DMS53 treated with DMSO at 0.1 percent for 48 hours (cell line): ENCODE measurements around the gene CHST12.

Experiments used
- DNase-seq: peaks from one replicate; lab custom pipeline; 2025; ENCODE audit not compliant: unreplicated experiment; lab: John Stamatoyannopoulos, UW

Gene CHST12

GRCh38 chr7:2403014-2403717 lies at the start of gene CHST12:
Gene CHST12 (plus strand): TSS chr7:2403611. CDS start chr7:2432640, 29,029 bp downstream.
- peak; percentile 85 for DNase-seq

DNA sequence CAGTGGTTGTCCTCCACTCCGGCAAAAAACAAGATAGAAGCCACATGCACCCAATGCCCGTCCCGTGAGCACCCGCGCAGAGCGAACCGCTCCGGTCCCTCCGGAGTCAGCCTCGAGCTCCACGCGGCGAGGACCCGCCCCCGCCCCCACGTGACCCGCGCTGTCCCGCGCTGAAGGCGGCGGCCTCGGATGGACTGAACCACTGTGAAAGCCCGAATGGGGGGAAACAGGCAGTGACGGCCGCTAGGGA lies 49.5 kb upstream of the CHST12 start:
- peak; percentile 79 for DNase-seq

- DNase-seq: peak; percentile 87
These were observed 49.0 kb upstream of the CHST12 start, which contains the start of gene EIF3B for GRCh38 chr7:2354186-2354938. Gene EIF3B (plus strand): TSS chr7:2354827. CDS start chr7:2354922, 95 bp downstream.

GRCh38 chr7:2354939-2355704 lies 48.3 kb upstream of the CHST12 start:
- no peak for DNase-seq

GRCh38 chr7:2355705-2356008 lies 47.8 kb upstream of the CHST12 start:
- no peak for DNase-seq

GRCh38 chr7:2357165-2357564 lies 46.2 kb upstream of the CHST12 start:
- no peak for DNase-seq

DNA sequence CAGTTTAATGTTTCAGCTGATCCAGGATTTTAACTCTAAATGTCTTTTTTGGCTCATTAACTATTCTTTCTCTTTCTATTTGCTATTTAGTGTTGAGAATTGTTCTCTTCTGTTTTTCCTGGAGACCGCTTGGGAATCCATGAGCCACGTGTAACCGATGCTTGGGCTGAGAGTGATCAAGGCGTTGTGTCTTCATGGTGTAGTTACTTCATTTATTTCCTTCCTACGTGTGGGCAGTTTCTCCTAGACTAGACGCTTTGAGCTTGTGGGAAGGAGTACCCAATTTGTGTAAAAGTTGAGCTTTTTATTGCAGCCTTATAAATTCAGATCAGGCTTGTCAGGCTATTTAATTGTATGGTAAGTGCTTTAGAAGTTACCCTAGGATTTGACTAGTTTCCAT lies 45.8 kb upstream of the CHST12 start:
- no peak for DNase-seq

DNA sequence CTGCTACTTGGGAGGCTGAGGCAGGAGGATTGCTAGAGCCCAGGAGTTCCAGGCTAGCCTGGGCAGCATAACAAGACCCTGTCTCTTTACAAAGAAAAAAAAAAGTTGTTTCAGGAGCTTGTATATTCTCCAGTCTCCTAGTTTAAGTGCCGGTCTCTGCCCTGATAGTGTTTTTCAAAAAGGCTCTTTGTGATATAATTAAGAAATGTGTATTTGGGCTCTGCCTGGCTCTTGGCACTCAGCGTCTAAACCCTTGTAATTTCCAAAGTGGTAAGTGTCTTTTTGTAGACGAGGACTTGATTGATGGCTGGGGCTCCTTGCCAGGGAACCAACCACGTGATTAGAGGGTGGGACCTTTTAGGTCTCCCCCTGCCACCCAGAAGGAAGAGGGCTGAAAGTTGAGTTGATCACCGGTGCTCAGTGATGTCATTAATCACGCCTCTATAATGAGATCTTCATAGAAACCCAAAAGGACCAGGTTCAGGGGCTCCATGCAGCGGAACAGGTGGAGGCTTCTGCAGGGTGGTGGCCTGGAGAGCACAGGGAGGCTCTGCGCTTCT lies 44.4 kb upstream of the CHST12 start:
- no peak for DNase-seq

- DNase-seq: no peak
These were observed 43.8 kb upstream of the CHST12 start for GRCh38 chr7:2359610-2360009.

DNA sequence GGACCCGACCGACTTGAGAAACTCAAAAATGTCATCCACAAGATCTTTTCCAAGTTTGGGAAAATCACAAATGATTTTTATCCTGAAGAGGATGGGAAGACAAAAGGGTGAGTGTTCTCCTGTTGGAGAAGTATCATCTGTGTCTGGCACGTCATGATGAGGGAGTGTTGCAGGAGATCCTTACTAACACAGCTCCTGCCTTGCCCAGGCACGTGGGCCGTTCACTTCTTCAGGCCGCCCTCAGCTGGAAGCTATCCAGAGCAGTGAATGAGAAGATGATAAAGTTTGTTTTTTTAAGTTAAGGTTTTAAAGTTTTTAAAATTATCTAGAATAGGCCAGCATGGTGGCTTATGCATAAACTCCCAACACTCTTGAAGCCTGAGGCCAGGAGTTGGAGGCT lies 42.6 kb upstream of the CHST12 start:
- no peak for DNase-seq

DNA sequence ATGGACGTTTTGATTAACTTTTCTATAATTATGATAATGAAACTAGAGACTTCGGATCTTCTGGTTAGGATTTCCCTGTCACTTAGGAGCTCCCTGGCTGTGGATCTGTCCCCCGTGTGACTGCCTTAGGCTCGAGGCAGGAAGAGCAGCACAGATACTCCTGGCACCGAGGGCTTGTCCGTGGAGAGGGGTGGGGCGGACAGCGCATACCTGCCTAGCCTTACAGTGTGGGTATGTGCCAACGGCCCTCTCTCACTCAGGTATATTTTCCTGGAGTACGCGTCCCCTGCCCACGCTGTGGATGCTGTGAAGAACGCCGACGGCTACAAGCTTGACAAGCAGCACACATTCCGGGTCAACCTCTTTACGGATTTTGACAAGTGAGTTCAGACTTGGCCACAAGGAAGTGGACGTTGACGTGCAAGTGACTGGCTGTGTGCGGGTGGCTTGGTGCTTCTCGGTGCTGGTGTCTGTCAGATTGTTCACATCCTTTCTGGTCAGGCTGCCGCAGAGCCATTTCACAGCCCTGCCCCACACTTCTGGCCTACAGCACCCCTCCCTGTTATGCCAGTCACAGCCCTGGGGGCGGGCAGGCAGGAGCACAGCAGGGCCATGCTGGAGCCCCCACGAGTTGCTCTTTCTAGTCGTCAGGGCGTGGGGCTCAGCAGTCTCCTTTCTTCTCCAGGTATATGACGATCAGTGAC lies 40.9 kb upstream of the CHST12 start:
- DNase-seq: no peak

DNA sequence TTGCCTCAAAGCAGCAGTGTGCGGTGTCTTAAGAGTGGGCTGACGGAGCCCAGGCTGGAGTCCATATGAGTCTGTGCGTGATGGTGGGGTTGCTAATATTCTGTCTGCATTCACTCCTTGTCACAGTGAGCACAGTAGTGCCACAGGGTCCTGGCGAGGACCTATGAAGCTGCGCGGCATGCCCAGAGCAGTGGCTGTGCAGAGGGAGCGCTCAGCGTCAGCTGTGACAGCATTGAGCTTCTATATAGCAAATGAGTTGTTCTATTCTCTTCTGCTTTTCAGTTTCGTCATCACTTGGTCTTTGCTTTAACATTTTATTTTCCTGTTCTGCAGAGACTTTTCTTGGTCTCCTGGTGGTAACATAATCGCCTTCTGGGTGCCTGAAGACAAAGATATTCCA lies 34.3 kb upstream of the CHST12 start:
- DNase-seq: no peak

GRCh38 chr7:2371329-2371728 lies 32.1 kb upstream of the CHST12 start:
- DNase-seq: no peak

DNA sequence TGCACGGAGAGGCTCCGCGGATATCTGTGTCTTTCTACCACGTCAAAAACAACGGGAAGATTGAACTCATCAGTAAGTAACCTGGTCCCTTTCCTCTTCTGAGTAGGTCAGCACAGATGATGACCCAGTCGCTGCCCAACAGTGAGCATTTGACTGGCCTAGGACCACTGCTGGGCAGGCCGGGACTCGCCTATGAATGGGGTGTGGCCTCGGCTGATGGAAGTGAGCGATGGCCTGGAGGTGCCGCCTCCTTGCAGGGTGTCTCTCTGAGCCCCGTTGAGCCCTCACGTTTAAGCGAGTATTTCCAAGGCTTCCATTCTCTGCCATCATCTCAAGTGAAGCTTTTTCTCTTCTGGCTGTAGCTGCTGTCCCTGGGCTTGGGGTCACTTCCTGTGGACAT lies 30.7 kb upstream of the CHST12 start:
- no peak for DNase-seq

DNA sequence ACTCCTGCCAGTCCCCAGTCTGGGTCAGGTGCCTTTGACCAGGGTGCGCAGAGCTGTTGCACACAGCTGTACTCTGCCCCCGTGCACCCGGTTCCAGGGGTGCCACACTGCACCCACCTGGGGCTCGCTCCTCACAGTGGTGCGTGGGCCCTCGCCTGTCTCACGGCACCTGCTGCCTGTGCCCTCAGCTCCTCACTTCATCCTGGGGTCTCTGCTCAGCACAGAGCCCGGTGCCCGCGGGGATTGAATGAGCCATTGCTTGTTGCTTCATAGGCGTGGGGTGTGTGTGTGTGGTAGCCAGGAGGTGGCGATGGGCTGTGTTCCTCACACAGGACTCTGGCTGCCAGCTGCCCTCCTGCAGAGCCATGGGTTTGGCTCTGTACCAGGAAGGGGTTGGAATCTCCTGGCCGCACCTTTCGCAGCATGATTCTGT lies 30.3 kb upstream of the CHST12 start:
- no peak for DNase-seq

DNA sequence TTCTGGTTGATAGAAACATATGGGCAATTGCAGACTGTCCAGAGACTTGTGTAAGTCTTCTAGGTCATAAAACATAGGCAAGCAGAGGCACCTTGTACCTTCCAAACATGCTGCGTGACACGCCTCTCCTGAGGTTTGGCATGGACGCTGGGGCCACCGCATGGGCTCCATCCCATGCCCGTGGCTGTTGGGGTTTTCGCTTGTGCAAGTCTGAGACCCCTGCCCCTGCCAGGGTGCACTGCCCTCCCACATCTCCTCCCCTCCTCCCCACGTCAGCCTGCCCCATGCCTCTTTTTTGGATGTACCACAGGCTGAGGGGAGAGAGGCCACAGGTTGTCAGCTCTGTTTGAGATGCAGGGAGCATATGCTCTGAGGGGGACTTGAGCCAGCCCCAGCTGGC lies 29.8 kb upstream of the CHST12 start:
- no peak for DNase-seq

GRCh38 chr7:2374401-2374800 lies 29.0 kb upstream of the CHST12 start:
- DNase-seq: no peak

- DNase-seq: no peak
These were observed 28.3 kb upstream of the CHST12 start for GRCh38 chr7:2374830-2375728.

- DNase-seq: no peak
These were observed 26.9 kb upstream of the CHST12 start for GRCh38 chr7:2376351-2377154.
